HG03442 (cell line): ENCODE measurements around the gene EXOC3L2.
"Not testable (repeated sequence)": the region's sequence is repeated elsewhere in the genome, so short reads cannot be mapped to it uniquely, and the experiment has no call there.

ENCODE experiments used
- ATAC-seq: cut with Tn5 transposase; IDR thresholded peaks from one replicate; pipeline ENCODE4 v1.9.1; 2021; ENCODE audit warnings: mild to moderate bottlenecking, moderate library complexity; ENCODE audit not compliant: unreplicated experiment

The EXOC3L2 gene

GRCh38 chr19:45245334-45245787, at the start of gene EXOC3L2:
EXOC3L2 (minus strand) TSS chr19:45245407; CDS start chr19:45239045, 6,362 bp downstream.
- ATAC-seq: no peak

GRCh38 chr19:45294291-45295029, 49.3 kb upstream of the EXOC3L2 start:
- no peak for ATAC-seq

- ATAC-seq: no peak
Observed at GRCh38 chr19:45293682-45294081, 48.5 kb upstream of the EXOC3L2 start.

- ATAC-seq: no peak
Observed at GRCh38 chr19:45291834-45292233, 46.6 kb upstream of the EXOC3L2 start.

- ATAC-seq: no peak
Observed at GRCh38 chr19:45290381-45290931, 45.2 kb upstream of the EXOC3L2 start.

GRCh38 chr19:45283443-45284033, 38.3 kb upstream of the EXOC3L2 start:
- no peak for ATAC-seq

- ATAC-seq: no peak
Observed at GRCh38 chr19:45280471-45280961, 35.3 kb upstream of the EXOC3L2 start.

GRCh38 chr19:45279587-45280192, 34.5 kb upstream of the EXOC3L2 start:
- ATAC-seq: no peak

GRCh38 chr19:45278087-45278486, 32.9 kb upstream of the EXOC3L2 start:
- no peak for ATAC-seq

- no peak for ATAC-seq
Observed at GRCh38 chr19:45276284-45276687, 31.1 kb upstream of the EXOC3L2 start.

- no peak for ATAC-seq
Observed at GRCh38 chr19:45275370-45275971, 30.3 kb upstream of the EXOC3L2 start.

- no peak for ATAC-seq
Observed at GRCh38 chr19:45273521-45273855, 28.3 kb upstream of the EXOC3L2 start.

GRCh38 chr19:45271735-45272108, 26.5 kb upstream of the EXOC3L2 start:
- no peak for ATAC-seq

GRCh38 chr19:45271098-45271734, 26.0 kb upstream of the EXOC3L2 start:
- ATAC-seq: no peak

- not testable (repeated sequence) for ATAC-seq
Observed at GRCh38 chr19:45269939-45270338, 24.7 kb upstream of the EXOC3L2 start.

- no peak for ATAC-seq
Observed at GRCh38 chr19:45267296-45267695, 22.1 kb upstream of the EXOC3L2 start.

- ATAC-seq: no peak
Observed at GRCh38 chr19:45265375-45265774, 20.2 kb upstream of the EXOC3L2 start.

GRCh38 chr19:45264781-45265317, 19.6 kb upstream of the EXOC3L2 start:
- no peak for ATAC-seq

- ATAC-seq: no peak
Observed at GRCh38 chr19:45263013-45263412, 17.8 kb upstream of the EXOC3L2 start.

GRCh38 chr19:45262570-45262969, 17.4 kb upstream of the EXOC3L2 start:
- ATAC-seq: no peak

- ATAC-seq: no peak
Observed at GRCh38 chr19:45258862-45259261, 13.7 kb upstream of the EXOC3L2 start.
